H1 (cell line): Measurements from ENCODE around the gene TCEA2. TPM values are rescaled to one million over a fixed set of nuclear protein-coding genes. Genes with fewer than 3 reads are reported as not detected.
A peak's percentile ranks its signal among the peaks of the same experiment; 100 is the strongest.

ENCODE experiments used
- CTCF ChIA-PET: fragments of 300-600 bp; sonication (Branson Sonifier 250); formaldehyde crosslinking; loops from one replicate; lab custom pipeline; 2021; ENCODE audit not compliant: partially characterized antibody; lab: Charles Lee
- POLR2A ChIA-PET: fragments of 300-600 bp; sonication (Branson Sonifier 250); formaldehyde crosslinking; loops from one replicate; lab custom pipeline; 2021; ENCODE audit warnings: inconsistent platforms; ENCODE audit not compliant: partially characterized antibody; lab: Charles Lee
- DNase-seq, 2 experiments: peaks; one replicate each; pipeline versions ENCODE4 v3.0.0 to v3.0.0-alpha.2; 2010 to 2022; ENCODE audit warnings: low spot score in 2 of 2, low read depth in 1 of 2, mixed read lengths in 1 of 2
- FAIRE-seq: peaks from 2 replicates; lab custom pipeline; 2011; peaks lifted over from hg19 to GRCh38; lab: Jason Lieb, UNC
- H2AFZ ChIP-seq: 2 replicates; pipeline ENCODE4 v1.8.1; 2012; ENCODE audit warnings: low read length, inconsistent platforms
- H2AK5ac ChIP-seq: 2 replicates; pipeline ENCODE4 v1.6.1; 2013; ENCODE audit warnings: low read depth, low read length
- H2BK120ac ChIP-seq: replicated peaks from 2 replicates; pipeline ENCODE3; 2013; ENCODE audit warnings: low read depth, low read length, inconsistent platforms
- H2BK12ac ChIP-seq: 2 replicates; pipeline ENCODE4 v1.6.1; 2013; ENCODE audit warnings: low read depth, low read length
- H2BK15ac ChIP-seq: 2 replicates; pipeline ENCODE4 v1.6.1; 2013; ENCODE audit warnings: low read length
- H2BK20ac ChIP-seq: 2 replicates; pipeline ENCODE4 v1.6.1; 2013; ENCODE audit warnings: low read length
- H2BK5ac ChIP-seq: 2 replicates; pipeline ENCODE4 v1.6.1; 2013; ENCODE audit warnings: low read depth, low read length
- H3K14ac ChIP-seq: 2 replicates; pipeline ENCODE4 v1.6.1; 2013; ENCODE audit warnings: inconsistent platforms; ENCODE audit not compliant: insufficient read length
- H3K18ac ChIP-seq: 2 replicates; pipeline ENCODE4 v1.6.1; 2013; ENCODE audit warnings: low read length; ENCODE audit errors: extremely low read depth
- H3K23ac ChIP-seq: 2 replicates; pipeline ENCODE4 v1.6.1; 2013; ENCODE audit warnings: inconsistent platforms; ENCODE audit not compliant: insufficient read length
- H3K23me2 ChIP-seq: 2 replicates; pipeline ENCODE4 v1.6.1; 2013; ENCODE audit warnings: low read depth, low read length
- H3K27ac ChIP-seq: 2 replicates; pipeline ENCODE4 v1.6.1; 2011; ENCODE audit warnings: low read depth, low read length, inconsistent platforms
- H3K27me3 ChIP-seq, 4 experiments: replicated peaks in 1 of 4; 1 replicate in 1 of 4; 2 replicates in 3 of 4; pipeline versions ENCODE4 v1.6.1 to v1.8.1; 2011 to 2013; ENCODE audit warnings: low read length in 3 of 4, mild to moderate bottlenecking in 3 of 4, inconsistent platforms in 2 of 4, mixed read lengths in 2 of 4, moderate library complexity in 1 of 4; ENCODE audit not compliant: control insufficient read depth in 3 of 4, insufficient read depth in 3 of 4; ENCODE audit errors: extremely low read depth in 1 of 4
- H3K36me3 ChIP-seq, 4 experiments: 2 replicates each; pipeline versions ENCODE4 v1.6.1 to v1.8.1; 2011 to 2013; ENCODE audit warnings: mild to moderate bottlenecking in 4 of 4, low read length in 3 of 4, moderate library complexity in 2 of 4, control low read depth in 1 of 4, inconsistent platforms in 1 of 4; ENCODE audit not compliant: insufficient read depth in 4 of 4, control insufficient read depth in 2 of 4
- H3K4ac ChIP-seq: replicated peaks from 2 replicates; pipeline ENCODE3; 2013; ENCODE audit warnings: low read length, low read depth, mixed read lengths, inconsistent platforms; ENCODE audit not compliant: insufficient read length
- H3K4me1 ChIP-seq, 4 experiments: replicated peaks in 1 of 4; 1 replicate in 1 of 4; 2 replicates in 3 of 4; pipeline versions ENCODE4 v1.6.1 to v1.8.1; 2011 to 2013; ENCODE audit warnings: low read length in 3 of 4, inconsistent platforms in 2 of 4, mixed read lengths in 1 of 4; ENCODE audit not compliant: insufficient read depth in 4 of 4, control insufficient read depth in 3 of 4
- H3K4me2 ChIP-seq, 2 experiments: 2 replicates each; pipeline versions ENCODE4 v1.6.1 to v1.8.1; 2011 to 2013; ENCODE audit warnings: low read depth in 2 of 2, low read length in 2 of 2, control low read depth in 1 of 2, inconsistent platforms in 1 of 2, mild to moderate bottlenecking in 1 of 2; ENCODE audit not compliant: insufficient read depth in 1 of 2
- H3K4me3 ChIP-seq, 4 experiments: fragments of 200-600, 300-600 bp in 1 of 4; sonication (generic), shearing (Covaris generic), sonication (Bioruptor Twin) in 1 of 4; 2 replicates each; pipeline versions ENCODE4 v1.5.1 to v1.8.1; 2011 to 2016; ENCODE audit warnings: low read length in 4 of 4, low read depth in 3 of 4, control low read depth in 2 of 4, inconsistent platforms in 2 of 4, mild to moderate bottlenecking in 2 of 4, mixed read lengths in 1 of 4, moderate library complexity in 1 of 4; ENCODE audit not compliant: insufficient read depth in 2 of 4; ENCODE audit errors: extremely low read depth in 1 of 4
- H3K56ac ChIP-seq: replicated peaks from 2 replicates; pipeline ENCODE3; 2013; ENCODE audit warnings: low read depth, mild to moderate bottlenecking, mixed read lengths, low read length, inconsistent platforms; ENCODE audit not compliant: insufficient read length
- H3K79me1 ChIP-seq: 2 replicates; pipeline ENCODE4 v1.6.1; 2013; ENCODE audit warnings: low read depth, low read length, control low read depth
- H3K79me2 ChIP-seq, 2 experiments: 2 replicates each; pipeline versions ENCODE4 v1.6.1 to v1.8.1; 2012 to 2013; ENCODE audit warnings: low read length in 2 of 2, mild to moderate bottlenecking in 2 of 2, inconsistent platforms in 1 of 2; ENCODE audit not compliant: insufficient read depth in 2 of 2, control insufficient read depth in 1 of 2
- H3K9ac ChIP-seq, 4 experiments: replicated peaks in 1 of 4; 1 replicate in 1 of 4; 2 replicates in 3 of 4; pipeline versions ENCODE4 v1.6.1 to v1.8.1; 2011 to 2013; ENCODE audit warnings: low read depth in 3 of 4, low read length in 3 of 4, control low read depth in 2 of 4, mild to moderate bottlenecking in 2 of 4, moderate library complexity in 2 of 4, inconsistent platforms in 1 of 4; ENCODE audit errors: extremely low read depth in 1 of 4
- H3K9me3 ChIP-seq, 2 experiments: 2 replicates each; pipeline versions ENCODE4 v1.6.1 to v1.8.1; 2012 to 2013; ENCODE audit warnings: mild to moderate bottlenecking in 2 of 2, moderate library complexity in 2 of 2, control low read depth in 1 of 2, inconsistent platforms in 1 of 2, low read depth in 1 of 2, low read length in 1 of 2, mixed read lengths in 1 of 2; ENCODE audit not compliant: insufficient read depth in 2 of 2
- H4K20me1 ChIP-seq, 2 experiments: replicated peaks in 1 of 2; 2 replicates each; pipeline versions ENCODE3 to v1.8.1; 2011 to 2013; ENCODE audit warnings: inconsistent platforms in 2 of 2, low read length in 2 of 2, mild to moderate bottlenecking in 1 of 2; ENCODE audit not compliant: insufficient read depth in 2 of 2, control insufficient read depth in 1 of 2
- H4K5ac ChIP-seq: 2 replicates; pipeline ENCODE4 v1.6.1; 2013; ENCODE audit warnings: low read length, low read depth, mixed read lengths, inconsistent platforms; ENCODE audit not compliant: insufficient read length
- H4K8ac ChIP-seq: 2 replicates; pipeline ENCODE4 v1.8.0; 2013; ENCODE audit warnings: mild to moderate bottlenecking, moderate library complexity, low read length, inconsistent platforms; ENCODE audit not compliant: insufficient read depth; ENCODE audit errors: extremely low read depth
- H4K91ac ChIP-seq: replicated peaks from 2 replicates; pipeline ENCODE3; 2013; ENCODE audit warnings: low read length, mixed read lengths, inconsistent platforms; ENCODE audit not compliant: insufficient read length
- BCL11A ChIP-seq, 2 experiments: IDR thresholded peaks; one replicate each; pipeline ENCODE4 v1.6.1; 2011; ENCODE audit warnings: low read depth in 2 of 2, low read length in 2 of 2, mild to moderate bottlenecking in 2 of 2
- BRCA1 ChIP-seq: IDR thresholded peaks from 2 replicates; pipeline ENCODE4 v1.6.1; 2012; ENCODE audit warnings: low read depth, low read length, improper control_type of control experiment
- CBX8 ChIP-seq: fragments of 300-800, 300-1000 bp; sonication (generic); IDR thresholded peaks from 2 replicates; pipeline ENCODE4 v1.7.1; 2016; ENCODE audit warnings: low read depth, low read length, borderline replicate concordance
- E2F6 ChIP-seq: IDR thresholded peaks from 2 replicates; pipeline ENCODE4 v1.6.1; 2012; ENCODE audit warnings: inconsistent platforms
- HDAC2 ChIP-seq, 2 experiments: fragments of 300-600 bp in 1 of 2; sonication (generic) in 1 of 2; IDR thresholded peaks; 2 replicates each; pipeline ENCODE4 v1.6.1; 2011 to 2012; ENCODE audit warnings: low read depth in 2 of 2, low read length in 2 of 2, mild to moderate bottlenecking in 2 of 2, moderate library complexity in 2 of 2, borderline replicate concordance in 1 of 2, inconsistent platforms in 1 of 2
- KDM4A ChIP-seq: IDR thresholded peaks from one replicate; pipeline ENCODE4 v1.7.1; 2012; ENCODE audit warnings: low read depth, mild to moderate bottlenecking, moderate library complexity, low read length, inconsistent platforms; ENCODE audit not compliant: severe bottlenecking
- RBBP5 ChIP-seq: IDR thresholded peaks from 2 replicates; pipeline ENCODE4 v1.7.1; 2012; ENCODE audit warnings: low read depth, mild to moderate bottlenecking, inconsistent platforms, low read length, moderate library complexity, borderline replicate concordance
- RFX5 ChIP-seq: IDR thresholded peaks from 2 replicates; pipeline ENCODE4 v1.6.1; 2011; ENCODE audit warnings: low read depth, low read length, improper control_type of control experiment, borderline replicate concordance
- SP4 ChIP-seq: IDR thresholded peaks from 2 replicates; pipeline ENCODE4 v1.6.1; 2012; ENCODE audit warnings: low read length, inconsistent platforms
- TAF7 ChIP-seq: optimal IDR thresholded peaks from 2 replicates; pipeline ENCODE3; 2011; ENCODE audit warnings: low read depth, mild to moderate bottlenecking, inconsistent platforms, low read length, moderate library complexity, borderline replicate concordance
- TEAD4 ChIP-seq: IDR thresholded peaks from 2 replicates; pipeline ENCODE4 v1.6.1; 2012; ENCODE audit warnings: low read depth, low read length, inconsistent platforms, mixed read lengths
- WGBS, 2 experiments: shearing (Covaris generic) in 1 of 2; methylation state at CpG; one replicate each; pipeline versions ENCODE4 v1.1.6 to v1.1.7; 2013 to 2015; ENCODE audit warnings: low lambda C conversion rate in 2 of 2, mixed read lengths in 2 of 2, inconsistent platforms in 1 of 2, low coverage in 1 of 2, missing lambda C conversion rate in 1 of 2; ENCODE audit not compliant: insufficient replicate concordance in 2 of 2, insufficient coverage in 1 of 2, insufficient read length in 1 of 2; ENCODE audit errors: extremely low coverage in 1 of 2, missing lambda C conversion rate in 1 of 2; 5-methylcytosine and 5-hydroxymethylcytosine counted together
- polyA plus RNA-seq, 7 experiments: library from polyadenylated mRNA; depleted of rRNA in 3 of 7; stranded (reverse) in 5 of 7; unstranded in 2 of 7; fragments of >200 nt in 5 of 7; fragments of 200-250 nt in 2 of 7; gene quantifications; 1 replicate in 5 of 7; 2 replicates in 1 of 7; 4 replicates in 1 of 7; pipeline versions ENCODE4 v1.2.1 to v1.2.3, GENCODE V29; 2011 to 2013; ENCODE audit warnings: missing spikeins in 2 of 7, mixed read lengths in 2 of 7
- total RNA-seq: library from RNA; stranded (reverse); fragmentation: NEBNext Ultra II Directional; extraction: Animal tissue kit (Norgen Biotek cat#: 25700); gene quantifications from 2 replicates; pipeline ENCODE4 v1.2.1, GENCODE V29; 2021

The TCEA2 gene
- total and polyA plus RNA-seq, 2 of the 8 experiments (the other 6 are each of a cell fraction or from before 2014, with no cell fraction given), result 41.4 to 42.3 TPM

- Histone ChIP-seq H2AFZ (no peak overlapping the region), H2BK20ac (0 out of 2 replicates have a peak overlapping the region, but pooled peaks have one; percentile 61), H3K4me2 (no peak overlapping the region), H3K14ac (no peak overlapping the region), H4K91ac (no peak overlapping the region), H2AK5ac (no peak overlapping the region), H3K79me1 (0 out of 2 replicates have a peak, but pooled peaks cover 3% of the 10 kb centered on the region), H4K20me1 (peaks cover 2 to 10% of the 10 kb centered on the region in 2 experiments), H3K4me1 (peaks cover 0 to 16% (median 5%) of the 10 kb centered on the region in 4 experiments; a peak in 6 of 7 replicates), H3K4me3 (no peak overlapping the region), H3K23me2 (no peaks in the 10 kb centered on the region), H2BK12ac (peak overlapping the region; percentile 60; the same call in 1 of the 2 replicates), H3K27me3 (no peaks in the 10 kb centered on the region), H2BK15ac (peak overlapping the region; percentile 81; the same call in 1 of the 2 replicates), H3K18ac (no peak overlapping the region), H3K23ac (no peak overlapping the region), H3K9me3 (no peaks in the 10 kb centered on the region), H4K8ac (no peak overlapping the region), H3K4ac (no peak overlapping the region), H3K36me3 (peaks cover 0 to 8% (median 3%) of the 10 kb centered on the region in 4 experiments; a peak in 3 of 8 replicates), H2BK5ac (peak overlapping the region; percentile 66), H2BK120ac (no peak overlapping the region), H3K9ac (no peak overlapping the region), H4K5ac (no peak overlapping the region), H3K56ac (no peak overlapping the region), H3K79me2 (no peaks in the 10 kb centered on the region), H3K27ac (no peak overlapping the region)
- ChIA-PET POLR2A (interaction anchor here (1.7 kb wide), 2 partner anchors 13 to 31 kb away, joined by 4 to 6 read pairs; partner anchors contain the start of gene LKAAEAR1), CTCF (interaction anchor here (0.6 to 3.1 kb wide), 12 partner anchors 10 to 532 kb away, joined by 3 to 33 read pairs (median 6); partner anchors contain the start of genes LKAAEAR1, OPRL1 and RGS19)
- WGBS, 2 experiments, result 92% methylated on average over 31 of the region's 31 CpGs; no CpG with 5 or more reads in 1 of the 2 experiments
- FAIRE-seq, result no peak
- DNase-seq, result no peak
- TF ChIP-seq TEAD4 (no peak), HDAC2 (IDR thresholded peaks at IDR 0.05; ENCODE audit: borderline replicate concordance in 1 of 2, low read depth in 2 of 2, low read length in 2 of 2) (no peak), BRCA1 (no peak), KDM4A (no peak), CBX8 (no peak), E2F6 (no peak), RFX5 (no peak), RBBP5 (no peak), BCL11A (IDR thresholded peaks at IDR 0.05; ENCODE audit: low read depth in 2 of 2, low read length in 2 of 2) (no peak), TAF7 (no peak), SP4 (no peak)
These were observed 7.4 kb downstream of the TCEA2 start for GRCh38 chr20:64070244-64070993.
